K562 (cell line): Measurements from ENCODE around the gene SLC2A2. TPM values are rescaled to one million over a fixed set of nuclear protein-coding genes. Genes with fewer than 3 reads are reported as not detected.

Source experiments
- DIDO1 ChIP-seq: fragments of 450-650 bp; IDR thresholded peaks from 2 replicates; pipeline ENCODE4 v1.6.1; 2016; ENCODE audit warnings: low read depth, missing biosample characterization, missing genetic modification characterization
- ELF1 ChIP-seq: fragments of 200-800 bp; sonication (Bioruptor generic); IDR thresholded peaks from 2 replicates; pipeline ENCODE4 v1.6.1; 2016; ENCODE audit warnings: missing genetic modification characterization, missing compliant biosample characterization
- KAT7 ChIP-seq: sonication (generic); formaldehyde crosslinking; IDR thresholded peaks from 2 replicates; pipeline ENCODE4 v1.8.0; 2022; ENCODE audit warnings: missing genetic modification reagents, mild to moderate bottlenecking, borderline replicate concordance
- MEF2A ChIP-seq: IDR thresholded peaks from 2 replicates; pipeline ENCODE4 v1.6.1; 2011; ENCODE audit warnings: low read depth, mild to moderate bottlenecking, low read length, moderate library complexity; ENCODE audit not compliant: control insufficient read depth
- MEIS2 ChIP-seq: fragments of 450-650 bp; IDR thresholded peaks from 2 replicates; pipeline ENCODE4 v1.6.1; 2014; ENCODE audit warnings: mild to moderate bottlenecking; ENCODE audit not compliant: partially characterized antibody
- NFIC ChIP-seq: fragments of 450-650 bp; IDR thresholded peaks from 2 replicates; pipeline ENCODE4 v1.6.1; 2017; ENCODE audit warnings: mild to moderate bottlenecking, inconsistent platforms
- PCBP1 ChIP-seq: fragments of 200-400 bp; formaldehyde crosslinking; IDR thresholded peaks from 2 replicates; pipeline ENCODE4 v1.6.1; 2018; ENCODE audit warnings: mild to moderate bottlenecking, low read depth, low read length; ENCODE audit not compliant: poor library complexity, severe bottlenecking
- RAD51 ChIP-seq: fragments of 450-650 bp; IDR thresholded peaks from 2 replicates; pipeline ENCODE4 v1.7.1; 2016; ENCODE audit warnings: low read depth, mild to moderate bottlenecking, borderline replicate concordance
- SAFB ChIP-seq: fragments of 200-400 bp; formaldehyde crosslinking; IDR thresholded peaks from 2 replicates; pipeline ENCODE4 v1.6.1; 2017; ENCODE audit warnings: low read depth, low read length, borderline replicate concordance
- SIN3A ChIP-seq, 2 experiments: fragments of 150-350 bp in 1 of 2; IDR thresholded peaks; 2 replicates each; pipeline ENCODE4 v1.6.1; 2011 to 2016; ENCODE audit warnings: borderline replicate concordance in 2 of 2, low read depth in 2 of 2, low read length in 2 of 2, mild to moderate bottlenecking in 2 of 2, moderate library complexity in 2 of 2; ENCODE audit not compliant: control insufficient read depth in 1 of 2
- SIN3B ChIP-seq: fragments of 450-650 bp; IDR thresholded peaks from 2 replicates; pipeline ENCODE4 v1.6.1; 2017; ENCODE audit warnings: low read depth, mild to moderate bottlenecking, moderate library complexity
- TAF1 ChIP-seq: IDR thresholded peaks from 2 replicates; pipeline ENCODE4 v1.6.1; 2011; ENCODE audit warnings: mild to moderate bottlenecking, low read length, moderate library complexity; ENCODE audit not compliant: insufficient read depth, control insufficient read depth, severe bottlenecking; ENCODE audit errors: extremely low read depth
- XRCC5 ChIP-seq: fragments of 200-400 bp; formaldehyde crosslinking; IDR thresholded peaks from 2 replicates; pipeline ENCODE4 v1.6.1; 2017; ENCODE audit warnings: low read depth, mild to moderate bottlenecking, low read length
- ZNF134 ChIP-seq: fragments of 250-450 bp; sonication (Bioruptor Pico); conservative IDR thresholded peaks from 2 replicates; pipeline ENCODE4 v1.4.0; 2020
- ZNF253 ChIP-seq: fragments of 250-450 bp; sonication (Bioruptor Pico); conservative IDR thresholded peaks from 2 replicates; pipeline ENCODE4 v1.6.1; 2021; ENCODE audit warnings: mild to moderate bottlenecking
- ZNF41 ChIP-seq: fragments of 250-450 bp; sonication (Bioruptor Pico); conservative IDR thresholded peaks from 2 replicates; pipeline ENCODE4 v1.4.0; 2020; ENCODE audit warnings: mild to moderate bottlenecking
- ZNF778 ChIP-seq: fragments of 450-650 bp; formaldehyde crosslinking; IDR thresholded peaks from 2 replicates; pipeline ENCODE4 v1.4.0; 2020; ENCODE audit warnings: mild to moderate bottlenecking, moderate library complexity
- polyA plus RNA-seq, 8 experiments: library from polyadenylated mRNA; depleted of rRNA in 4 of 8; stranded (reverse) in 5 of 8; unstranded in 3 of 8; fragments of >200 nt; fragmentation: Nextera tagmentation in 2 of 8; fragmentation: Illumina TruSeq in 1 of 8; extraction: Ambion mirVana in 2 of 8; extraction: Trizol in 1 of 8; gene quantifications; 2 replicates each; pipeline versions ENCODE4 v1.2.1 to v1.2.3, GENCODE V29; 2011 to 2014; ENCODE audit warnings: inconsistent platforms in 1 of 8, missing spikeins in 1 of 8
- total RNA-seq, 7 experiments: library from RNA; depleted of rRNA in 6 of 7; stranded (reverse); fragments of >200 nt in 6 of 7; fragmentation: Illumina TruSeq in 2 of 7; extraction: Trizol in 2 of 7; gene quantifications; 2 replicates each; pipeline versions ENCODE4 v1.2.1 to v1.2.3, GENCODE V29; 2011 to 2021; ENCODE audit warnings: low replicate concordance in 1 of 7
- TF ChIP-seq, protein P1 (sequence below): IDR thresholded peaks from 3 replicates; pipeline ENCODE4 v1.6.1; 2011; ENCODE audit warnings: borderline replicate concordance, mild to moderate bottlenecking; ENCODE audit not compliant: insufficient read length, insufficient read depth
- TF ChIP-seq, protein P2 (sequence below): fragments of 250-450 bp; sonication (Bioruptor Pico); IDR thresholded peaks from 2 replicates; pipeline ENCODE4 v1.4.0; 2020; ENCODE audit warnings: mild to moderate bottlenecking, moderate library complexity
- TF ChIP-seq, protein P3 (sequence below): sonication (generic); formaldehyde crosslinking; IDR thresholded peaks from 2 replicates; pipeline ENCODE4 v1.8.1; 2023; ENCODE audit warnings: mild to moderate bottlenecking, missing genetic modification reagents

The SLC2A2 gene
- total and polyA plus RNA-seq, 9 of the 15 experiments (the other 6 are each of a cell fraction or from before 2014, with no cell fraction given): 0.18 TPM; not detected in 8

DNA sequence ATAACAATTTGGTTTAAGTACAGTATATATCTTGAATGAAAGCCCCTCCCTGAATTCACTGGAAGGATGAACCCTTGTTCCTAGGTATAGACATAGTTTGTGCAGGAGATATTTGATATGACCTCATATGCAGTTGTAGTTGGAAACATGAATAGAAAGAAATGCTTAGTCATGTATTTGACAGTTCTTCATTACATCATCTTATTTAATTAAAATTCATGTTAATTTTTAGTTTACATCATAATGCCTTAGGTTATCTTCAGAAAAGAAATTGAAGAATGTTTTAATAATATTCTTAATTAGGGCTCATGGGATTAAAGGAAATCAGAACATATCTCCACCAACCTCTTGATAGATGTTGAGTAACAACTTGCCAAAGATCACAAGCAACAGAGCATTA is 19.2 kb downstream of the SLC2A2 start (continued):
- TF ChIP-seq, protein P1, sequence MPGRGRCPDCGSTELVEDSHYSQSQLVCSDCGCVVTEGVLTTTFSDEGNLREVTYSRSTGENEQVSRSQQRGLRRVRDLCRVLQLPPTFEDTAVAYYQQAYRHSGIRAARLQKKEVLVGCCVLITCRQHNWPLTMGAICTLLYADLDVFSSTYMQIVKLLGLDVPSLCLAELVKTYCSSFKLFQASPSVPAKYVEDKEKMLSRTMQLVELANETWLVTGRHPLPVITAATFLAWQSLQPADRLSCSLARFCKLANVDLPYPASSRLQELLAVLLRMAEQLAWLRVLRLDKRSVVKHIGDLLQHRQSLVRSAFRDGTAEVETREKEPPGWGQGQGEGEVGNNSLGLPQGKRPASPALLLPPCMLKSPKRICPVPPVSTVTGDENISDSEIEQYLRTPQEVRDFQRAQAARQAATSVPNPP: no peak
- TF ChIP-seq, protein P2, sequence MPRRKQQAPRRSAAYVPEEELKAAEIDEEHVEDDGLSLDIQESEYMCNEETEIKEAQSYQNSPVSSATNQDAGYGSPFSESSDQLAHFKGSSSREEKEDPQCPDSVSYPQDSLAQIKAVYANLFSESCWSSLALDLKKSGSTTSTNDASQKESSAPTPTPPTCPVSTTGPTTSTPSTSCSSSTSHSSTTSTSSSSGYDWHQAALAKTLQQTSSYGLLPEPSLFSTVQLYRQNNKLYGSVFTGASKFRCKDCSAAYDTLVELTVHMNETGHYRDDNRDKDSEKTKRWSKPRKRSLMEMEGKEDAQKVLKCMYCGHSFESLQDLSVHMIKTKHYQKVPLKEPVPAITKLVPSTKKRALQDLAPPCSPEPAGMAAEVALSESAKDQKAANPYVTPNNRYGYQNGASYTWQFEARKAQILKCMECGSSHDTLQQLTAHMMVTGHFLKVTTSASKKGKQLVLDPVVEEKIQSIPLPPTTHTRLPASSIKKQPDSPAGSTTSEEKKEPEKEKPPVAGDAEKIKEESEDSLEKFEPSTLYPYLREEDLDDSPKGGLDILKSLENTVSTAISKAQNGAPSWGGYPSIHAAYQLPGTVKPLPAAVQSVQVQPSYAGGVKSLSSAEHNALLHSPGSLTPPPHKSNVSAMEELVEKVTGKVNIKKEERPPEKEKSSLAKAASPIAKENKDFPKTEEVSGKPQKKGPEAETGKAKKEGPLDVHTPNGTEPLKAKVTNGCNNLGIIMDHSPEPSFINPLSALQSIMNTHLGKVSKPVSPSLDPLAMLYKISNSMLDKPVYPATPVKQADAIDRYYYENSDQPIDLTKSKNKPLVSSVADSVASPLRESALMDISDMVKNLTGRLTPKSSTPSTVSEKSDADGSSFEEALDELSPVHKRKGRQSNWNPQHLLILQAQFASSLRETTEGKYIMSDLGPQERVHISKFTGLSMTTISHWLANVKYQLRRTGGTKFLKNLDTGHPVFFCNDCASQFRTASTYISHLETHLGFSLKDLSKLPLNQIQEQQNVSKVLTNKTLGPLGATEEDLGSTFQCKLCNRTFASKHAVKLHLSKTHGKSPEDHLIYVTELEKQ (CRISPR knock-in tag): no peak
- TF ChIP-seq, protein P3, sequence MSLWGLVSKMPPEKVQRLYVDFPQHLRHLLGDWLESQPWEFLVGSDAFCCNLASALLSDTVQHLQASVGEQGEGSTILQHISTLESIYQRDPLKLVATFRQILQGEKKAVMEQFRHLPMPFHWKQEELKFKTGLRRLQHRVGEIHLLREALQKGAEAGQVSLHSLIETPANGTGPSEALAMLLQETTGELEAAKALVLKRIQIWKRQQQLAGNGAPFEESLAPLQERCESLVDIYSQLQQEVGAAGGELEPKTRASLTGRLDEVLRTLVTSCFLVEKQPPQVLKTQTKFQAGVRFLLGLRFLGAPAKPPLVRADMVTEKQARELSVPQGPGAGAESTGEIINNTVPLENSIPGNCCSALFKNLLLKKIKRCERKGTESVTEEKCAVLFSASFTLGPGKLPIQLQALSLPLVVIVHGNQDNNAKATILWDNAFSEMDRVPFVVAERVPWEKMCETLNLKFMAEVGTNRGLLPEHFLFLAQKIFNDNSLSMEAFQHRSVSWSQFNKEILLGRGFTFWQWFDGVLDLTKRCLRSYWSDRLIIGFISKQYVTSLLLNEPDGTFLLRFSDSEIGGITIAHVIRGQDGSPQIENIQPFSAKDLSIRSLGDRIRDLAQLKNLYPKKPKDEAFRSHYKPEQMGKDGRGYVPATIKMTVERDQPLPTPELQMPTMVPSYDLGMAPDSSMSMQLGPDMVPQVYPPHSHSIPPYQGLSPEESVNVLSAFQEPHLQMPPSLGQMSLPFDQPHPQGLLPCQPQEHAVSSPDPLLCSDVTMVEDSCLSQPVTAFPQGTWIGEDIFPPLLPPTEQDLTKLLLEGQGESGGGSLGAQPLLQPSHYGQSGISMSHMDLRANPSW (CRISPR knock-in tag): no peak
- TF ChIP-seq ZNF41 (CRISPR knock-in tag): no peak
- no peak for TF ChIP-seq MEF2A
- no peak for TF ChIP-seq SIN3B
- TF ChIP-seq DIDO1: no peak
- no peak for TF ChIP-seq TAF1
- no peak for TF ChIP-seq RAD51
- no peak for TF ChIP-seq PCBP1
- no peak for TF ChIP-seq ELF1 (tag)
- no peak for TF ChIP-seq NFIC
- no peak for TF ChIP-seq SAFB
- no peak for TF ChIP-seq SIN3A (IDR thresholded peaks at IDR 0.05; ENCODE audit: borderline replicate concordance in 2 of 2, control insufficient read depth in 1 of 2, low read depth in 2 of 2, low read length in 2 of 2)
- TF ChIP-seq KAT7: no peak
- no peak for TF ChIP-seq XRCC5
- no peak for TF ChIP-seq ZNF134 (CRISPR knock-in tag)
- no peak for TF ChIP-seq ZNF253 (CRISPR knock-in tag)
- peak; percentile 32 for TF ChIP-seq MEIS2
- no peak for TF ChIP-seq ZNF778
